HG03139 (cell line): Measurements from ENCODE around the gene LUZP2.
"Not testable (repeated sequence)": the region's sequence is repeated elsewhere in the genome, so short reads cannot be mapped to it uniquely, and the experiment has no call there.

ENCODE experiments used
- ATAC-seq: cut with Tn5 transposase; IDR thresholded peaks from one replicate; pipeline ENCODE4 v1.9.1; 2021; ENCODE audit not compliant: unreplicated experiment

The LUZP2 gene

GRCh38 chr11:24890426-24890825 is 393.6 kb downstream of the LUZP2 start:
- no peak for ATAC-seq

- not testable (repeated sequence) for ATAC-seq
Observed at GRCh38 chr11:24891845-24892492, 395.1 kb downstream of the LUZP2 start.

DNA sequence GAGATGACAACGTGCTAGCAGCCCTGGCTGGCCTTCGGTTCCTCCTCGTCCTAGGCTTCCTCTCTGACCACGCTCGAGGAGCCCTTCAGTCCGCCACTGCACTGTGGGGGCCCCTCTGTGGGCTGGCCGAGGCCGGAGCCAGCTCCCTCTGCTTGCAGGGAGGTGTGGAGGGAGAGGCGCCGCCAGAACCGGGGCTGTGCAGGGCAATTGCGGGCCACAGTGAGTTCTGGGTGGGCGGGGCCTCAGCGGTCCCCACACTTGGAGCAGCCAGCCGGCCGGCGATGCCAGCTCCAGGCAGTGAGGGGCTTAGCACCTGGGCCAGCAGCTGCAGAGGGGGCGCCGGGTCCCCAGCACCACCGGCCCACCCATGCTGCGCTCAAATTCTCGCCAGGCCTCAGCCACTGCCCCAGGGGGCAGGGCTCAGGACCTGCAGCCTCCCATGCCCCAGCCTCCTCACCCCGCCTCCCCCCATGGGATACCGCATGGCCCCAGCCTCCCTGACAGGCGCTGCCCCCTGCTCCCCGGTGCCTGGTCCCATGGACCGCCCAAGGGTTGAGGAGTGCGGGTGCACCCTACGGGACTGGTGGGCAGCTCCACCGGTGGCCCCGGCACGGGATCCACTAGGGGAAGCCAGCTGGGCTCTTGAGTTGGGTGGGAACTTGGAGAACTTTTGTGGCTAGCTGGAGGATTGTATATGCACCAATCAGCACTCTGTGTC is 399.4 kb downstream of the LUZP2 start:
- no peak for ATAC-seq

- ATAC-seq: no peak
Observed at GRCh38 chr11:24900514-24900913, 403.7 kb downstream of the LUZP2 start.

DNA sequence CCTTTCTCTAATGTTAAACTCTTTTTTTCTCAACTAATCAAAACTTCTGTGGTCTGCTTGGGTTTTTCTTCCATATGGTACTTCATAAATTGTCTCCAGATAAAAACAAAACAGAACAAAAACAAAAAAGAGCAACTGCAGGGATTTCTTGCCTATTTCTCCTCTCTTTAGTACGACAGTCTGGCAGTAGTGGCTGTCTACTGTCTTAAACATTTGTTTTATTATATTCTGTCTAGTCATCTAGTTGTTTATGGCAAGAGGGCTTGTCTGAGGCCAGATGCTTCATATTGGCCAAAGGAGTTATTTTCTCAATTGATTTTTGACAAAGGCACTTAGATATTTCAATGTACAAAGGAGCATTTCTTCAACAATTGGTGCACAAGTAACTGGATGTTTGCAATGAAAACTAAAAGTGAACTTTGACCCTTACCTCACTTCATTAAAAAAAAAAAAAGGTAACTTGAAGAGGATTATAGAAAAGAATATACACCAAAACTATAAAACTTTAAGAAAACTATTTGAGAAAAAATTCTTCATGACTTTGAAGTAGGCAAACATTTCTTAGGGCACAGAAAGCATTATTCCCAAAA is 404.2 kb downstream of the LUZP2 start:
- ATAC-seq: no peak

GRCh38 chr11:24903555-24903954 is 406.7 kb downstream of the LUZP2 start:
- no peak for ATAC-seq

DNA sequence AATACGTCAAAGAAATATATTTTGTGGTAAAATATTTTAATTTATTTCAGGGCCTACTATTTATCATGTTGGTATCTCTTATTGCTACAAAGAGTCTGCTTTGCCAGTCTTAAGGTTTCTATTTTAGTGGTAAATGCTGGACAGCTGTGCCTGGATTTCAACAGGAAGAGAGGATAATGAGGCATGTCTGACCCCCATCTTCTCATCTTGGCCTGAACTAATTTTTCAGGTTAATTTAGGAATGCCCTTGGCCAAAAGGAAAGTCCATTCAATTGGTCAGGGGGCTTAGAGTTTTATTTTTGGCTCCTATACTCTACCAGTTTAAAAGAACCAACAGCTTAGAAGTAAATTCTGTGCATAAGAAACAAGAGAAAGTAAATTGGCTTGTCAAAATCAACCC is 428.2 kb downstream of the LUZP2 start:
- no peak for ATAC-seq

- ATAC-seq: no peak
Observed at GRCh38 chr11:24932110-24933000, 435.5 kb downstream of the LUZP2 start.

- ATAC-seq: no peak
Observed at GRCh38 chr11:24934733-24935439, 438.0 kb downstream of the LUZP2 start.

DNA sequence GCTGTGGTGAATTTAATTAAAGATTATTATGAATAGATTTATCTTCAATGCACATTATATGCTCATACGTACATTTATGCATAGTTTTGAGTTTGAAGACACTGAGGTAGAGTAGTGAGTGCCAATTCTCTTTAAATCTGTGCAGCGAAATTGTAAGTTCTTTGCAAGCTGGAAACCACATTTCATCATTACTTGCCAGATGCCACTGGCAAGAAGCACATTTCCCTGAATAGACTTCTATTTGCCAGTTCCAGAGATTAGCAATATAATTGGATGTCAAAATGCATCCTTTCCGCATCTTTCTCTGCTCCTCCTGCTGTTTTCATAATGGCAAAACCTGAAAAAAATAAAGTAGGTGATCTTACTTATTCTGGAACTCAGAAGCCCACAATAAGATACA is 448.0 kb downstream of the LUZP2 start:
- no peak for ATAC-seq

DNA sequence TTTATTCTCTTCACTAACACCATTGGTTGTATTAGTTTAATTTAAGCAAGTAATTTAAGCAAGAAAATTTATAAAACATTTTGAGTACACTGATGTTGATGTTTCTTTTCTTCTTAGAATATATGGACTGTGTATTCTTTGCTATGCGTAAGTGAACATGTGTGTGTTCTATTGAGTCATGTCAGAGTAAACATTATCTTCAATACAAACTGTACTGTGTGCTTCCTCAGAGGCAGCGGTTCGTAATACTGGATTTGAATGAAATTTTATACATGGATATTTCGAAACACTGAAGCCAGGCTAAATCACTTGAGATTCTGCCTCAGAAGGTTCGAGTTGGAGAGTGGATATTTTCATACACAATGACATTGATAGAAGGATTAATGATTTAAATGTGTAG is 452.6 kb downstream of the LUZP2 start:
- no peak for ATAC-seq

DNA sequence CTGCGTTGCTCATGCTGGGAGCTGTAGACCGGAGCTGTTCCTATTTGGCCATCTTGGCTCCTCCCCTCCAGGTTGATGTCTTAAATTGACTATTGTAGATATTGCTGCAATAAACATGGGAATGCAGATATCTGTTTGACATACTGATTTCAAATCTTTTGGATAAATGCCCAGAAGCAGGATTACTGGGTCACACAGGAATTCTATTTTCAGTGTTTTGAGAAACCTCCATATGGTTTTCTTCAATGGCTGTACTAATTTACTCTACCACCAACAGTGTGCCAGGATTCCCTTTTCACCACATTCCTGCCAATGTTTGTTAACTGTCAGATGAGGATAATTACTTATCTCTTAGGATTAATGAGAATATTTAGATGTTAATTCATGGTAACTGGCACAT is 467.0 kb downstream of the LUZP2 start:
- ATAC-seq: no peak

DNA sequence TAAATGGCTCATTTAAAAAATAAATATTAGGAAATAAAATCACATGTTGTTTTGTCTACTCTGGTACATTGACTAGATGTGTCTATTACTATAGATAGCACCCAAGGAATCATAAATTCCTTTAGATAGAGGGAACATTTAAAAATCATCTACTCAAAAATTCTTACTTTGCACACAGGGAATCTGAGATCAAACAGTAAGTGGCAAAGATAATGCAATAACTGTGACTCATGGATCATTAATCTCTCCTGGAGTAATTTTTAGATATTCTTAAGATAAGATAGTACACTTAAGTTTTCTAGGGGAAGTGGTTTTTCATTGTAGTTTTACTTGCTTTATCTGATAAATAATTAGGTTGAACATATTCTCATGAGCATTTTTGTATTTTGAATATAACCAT is 468.9 kb downstream of the LUZP2 start:
- no peak for ATAC-seq

DNA sequence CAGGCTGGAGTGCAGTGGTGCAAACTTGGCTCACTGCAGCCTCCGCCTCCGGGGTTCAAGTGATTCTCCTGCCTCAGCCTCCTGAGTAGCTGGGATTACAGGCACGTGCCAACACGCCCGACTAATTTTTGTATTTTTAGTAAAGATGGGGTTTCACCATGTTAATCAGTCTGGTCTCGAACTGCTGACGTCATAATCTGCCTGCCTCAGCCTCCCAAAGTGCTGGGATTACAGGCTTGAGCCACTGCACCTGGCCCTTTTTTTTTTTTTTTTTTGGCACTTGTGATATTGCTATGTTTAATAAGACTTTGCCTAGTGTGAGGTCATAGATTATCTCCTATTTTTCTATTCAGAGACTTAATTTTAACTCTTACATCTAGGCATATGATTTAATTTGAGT is 497.1 kb downstream of the LUZP2 start:
- ATAC-seq: not testable (repeated sequence)

DNA sequence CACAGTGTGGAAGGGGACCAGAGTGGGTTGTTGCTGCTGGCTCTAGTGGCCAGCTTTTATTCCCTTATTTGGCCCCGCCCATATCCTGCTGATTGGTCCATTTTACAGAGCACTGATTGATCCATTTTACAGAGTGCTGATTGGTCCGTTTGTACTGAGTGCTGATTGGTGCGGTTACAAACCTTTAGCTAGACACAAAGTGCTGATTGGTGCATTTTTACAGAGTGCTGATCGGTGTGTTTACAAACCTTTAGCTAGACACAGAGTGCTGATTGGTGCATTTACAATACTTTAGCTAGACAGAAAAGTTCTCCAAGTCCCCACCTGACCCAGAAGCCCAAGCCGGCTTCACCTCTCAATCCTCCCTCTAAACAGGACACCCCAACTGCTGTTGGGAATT is 503.1 kb downstream of the LUZP2 start:
- not testable (repeated sequence) for ATAC-seq

GRCh38 chr11:25037431-25037830 is 540.6 kb downstream of the LUZP2 start:
- ATAC-seq: no peak

DNA sequence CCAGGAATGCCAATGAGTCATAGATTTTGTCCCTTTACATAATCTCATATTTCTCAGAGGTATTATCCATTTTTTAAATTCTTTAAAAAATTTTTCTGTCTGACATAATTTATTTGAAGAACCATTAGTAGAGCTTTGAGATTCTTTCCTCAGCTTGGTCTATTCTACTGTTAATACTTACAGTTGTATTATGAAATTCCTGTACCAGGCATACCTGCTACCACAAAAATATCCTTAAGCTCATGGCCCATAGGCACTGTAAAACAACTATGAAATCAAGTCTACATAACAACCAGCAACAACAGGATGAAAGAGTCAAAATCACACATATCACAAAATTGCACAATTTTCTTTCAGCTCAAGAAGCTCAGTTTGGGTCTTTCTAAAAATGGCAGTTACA is 541.3 kb downstream of the LUZP2 start:
- no peak for ATAC-seq

DNA sequence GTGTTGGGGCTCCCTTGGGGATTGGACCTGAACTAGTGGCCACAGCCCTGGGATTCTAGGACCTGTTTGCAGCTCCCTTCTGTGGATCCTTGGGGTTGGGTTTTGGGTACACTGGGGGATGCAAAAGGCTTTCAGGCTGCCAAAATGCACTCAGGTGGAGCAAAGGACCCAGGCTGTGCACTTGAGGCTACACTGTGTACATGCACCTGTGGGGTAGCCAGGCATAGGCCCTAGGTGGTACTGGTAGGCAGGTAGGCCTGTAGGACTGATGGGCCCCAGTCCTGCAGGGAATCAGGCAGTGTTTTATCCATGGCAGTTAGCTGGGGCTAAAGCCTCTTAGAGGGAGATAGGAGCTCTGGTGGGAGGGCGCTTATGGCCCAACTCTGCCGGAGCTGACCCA is 542.3 kb downstream of the LUZP2 start:
- no peak for ATAC-seq

DNA sequence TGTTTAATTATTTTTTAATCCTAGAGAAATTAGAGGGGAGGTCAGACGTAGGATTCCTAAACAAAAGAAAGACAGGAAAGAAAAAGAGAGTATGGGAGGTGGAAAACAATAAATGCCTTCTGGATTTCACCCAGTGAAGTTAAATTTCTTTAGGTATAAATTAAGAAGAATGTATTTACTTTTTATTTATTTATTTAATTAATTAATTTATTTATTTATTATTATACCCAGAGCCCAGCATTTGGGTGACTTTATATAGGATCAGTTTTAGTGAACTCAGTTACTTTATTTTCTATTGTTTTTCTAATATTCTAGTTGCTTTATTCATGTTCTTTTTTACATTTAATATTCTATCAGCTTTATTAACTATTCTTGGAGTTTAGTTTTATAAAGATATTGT is 551.8 kb downstream of the LUZP2 start:
- no peak for ATAC-seq

GRCh38 chr11:25052844-25053243 is 556.0 kb downstream of the LUZP2 start:
- ATAC-seq: no peak

GRCh38 chr11:25057861-25058260 is 561.0 kb downstream of the LUZP2 start:
- no peak for ATAC-seq
